HAP-1 (cell line): Measurements from ENCODE around the gene PPP1R7.

Experiments used
- DNase-seq, 2 experiments: peaks; one replicate each; pipeline ENCODE4 v3.0.0-alpha.2; 2016 to 2020; ENCODE audit warnings: low spot score in 2 of 2
- H3K27me3 ChIP-seq: fragments of 250-450 bp; sonication (Bioruptor Pico); 2 replicates; pipeline ENCODE4 v1.5.1; 2020; ENCODE audit warnings: low read depth, mild to moderate bottlenecking, moderate library complexity
- H3K36me3 ChIP-seq: fragments of 250-450 bp; sonication (Bioruptor Pico); replicated peaks from 2 replicates; pipeline ENCODE4 v1.5.1; 2020; ENCODE audit warnings: mild to moderate bottlenecking
- H3K4me1 ChIP-seq: fragments of 250-450 bp; sonication (Bioruptor Pico); 2 replicates; pipeline ENCODE4 v1.5.1; 2020; ENCODE audit warnings: mild to moderate bottlenecking
- H3K4me3 ChIP-seq: fragments of 250-450 bp; sonication (Bioruptor Pico); 2 replicates; pipeline ENCODE4 v1.5.1; 2020; ENCODE audit warnings: mild to moderate bottlenecking, moderate library complexity
- H3K9me3 ChIP-seq: fragments of 250-450 bp; sonication (Bioruptor Pico); 2 replicates; pipeline ENCODE4 v1.5.1; 2020; ENCODE audit warnings: mild to moderate bottlenecking, moderate library complexity
- in situ Hi-C: fragments of 300-500 bp; cut with MboI; formaldehyde crosslinking; loops from 3 replicates; pipeline ENCODE4 v1.14.3; 2020; ENCODE audit warnings: low sequenced_read_pairs, inconsistent platforms, mixed read lengths

PPP1R7 gene

DNA sequence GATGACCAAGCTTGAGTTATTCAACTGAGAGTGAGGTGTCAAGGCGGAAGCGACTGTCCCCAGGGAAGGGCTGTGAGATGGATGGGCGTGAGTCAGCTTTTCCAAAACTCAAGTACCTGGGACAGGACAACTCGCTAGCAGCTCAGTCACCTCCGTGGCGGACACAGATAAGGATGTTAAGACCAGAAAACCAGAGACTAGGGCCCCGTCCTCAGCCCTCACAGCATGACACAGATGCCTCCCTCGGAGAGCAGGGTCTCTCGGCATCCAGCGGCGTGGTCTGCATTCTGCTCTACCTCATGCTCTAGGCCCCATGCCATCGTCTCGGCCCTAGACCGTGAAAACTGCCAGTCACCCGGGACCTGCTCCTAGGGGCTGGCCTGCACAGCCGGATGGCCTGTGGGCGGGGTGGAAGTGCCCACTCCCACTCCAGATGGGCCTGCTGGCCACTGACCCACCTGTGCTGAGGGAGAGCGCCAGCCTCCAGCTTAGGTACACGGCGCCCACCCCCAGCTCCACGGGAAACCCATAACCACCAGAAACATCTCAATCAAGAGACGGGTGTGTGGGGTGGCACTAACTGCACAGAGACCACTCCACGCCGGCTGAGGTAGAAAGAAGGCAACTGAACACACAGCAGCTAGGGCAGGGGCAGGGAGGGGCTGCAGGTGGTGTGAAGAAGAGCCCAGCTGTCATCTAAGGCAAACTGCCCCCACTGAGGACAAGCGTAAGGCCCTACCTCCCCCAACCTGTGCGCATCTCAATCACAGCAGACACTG, 78.0 kb downstream of the PPP1R7 start:
- Histone ChIP-seq H3K9me3 (no peaks in the 10 kb centered on the region), H3K4me1 (no peaks in the 10 kb centered on the region), H3K4me3 (no peak overlapping the region), H3K36me3 (peaks cover 70% of the 10 kb centered on the region), H3K27me3 (no peaks in the 10 kb centered on the region)
- in situ Hi-C loops = no loop called here
- no peak for DNase-seq

DNA sequence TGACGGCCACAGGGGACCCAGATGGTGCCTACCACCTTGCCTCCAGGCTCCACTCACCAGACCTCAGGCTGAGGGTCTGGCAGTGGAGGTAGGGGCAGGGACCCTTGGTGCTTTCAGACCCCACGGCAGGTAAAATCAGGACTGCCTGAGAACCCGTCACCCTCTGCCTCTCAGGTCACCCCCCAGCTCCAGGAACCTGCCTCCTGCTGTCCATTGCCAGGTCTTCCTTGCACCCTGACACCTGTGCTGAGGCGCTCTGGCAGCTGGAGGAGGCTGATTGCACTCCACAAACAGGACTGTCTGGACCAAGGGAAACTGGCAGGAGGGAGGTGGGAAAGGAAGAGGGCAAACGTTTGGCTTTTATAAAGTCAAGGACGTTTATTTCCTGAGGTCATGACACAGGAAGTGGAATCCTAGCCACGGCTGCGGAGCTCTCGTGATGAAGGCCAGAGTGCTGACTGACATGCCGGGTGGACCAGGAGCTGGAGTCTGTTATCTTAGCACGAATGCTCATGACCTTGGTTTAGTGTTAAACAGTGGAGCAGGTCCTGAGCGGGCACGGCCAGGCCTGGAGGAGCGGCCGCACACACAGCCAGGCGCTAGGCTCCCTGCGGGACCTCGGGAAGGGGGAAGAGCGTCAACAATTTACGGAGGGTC, 78.7 kb downstream of the PPP1R7 start:
- no peaks in the 10 kb centered on the region for H3K4me1 ChIP-seq
- H3K36me3 ChIP-seq = peaks cover 77% of the 10 kb centered on the region
- H3K4me3 ChIP-seq = no peak overlapping the region
- H3K27me3 ChIP-seq = no peaks in the 10 kb centered on the region
- DNase-seq = no peak
- H3K9me3 ChIP-seq = no peaks in the 10 kb centered on the region
- in situ Hi-C loops = no loop called here

DNA sequence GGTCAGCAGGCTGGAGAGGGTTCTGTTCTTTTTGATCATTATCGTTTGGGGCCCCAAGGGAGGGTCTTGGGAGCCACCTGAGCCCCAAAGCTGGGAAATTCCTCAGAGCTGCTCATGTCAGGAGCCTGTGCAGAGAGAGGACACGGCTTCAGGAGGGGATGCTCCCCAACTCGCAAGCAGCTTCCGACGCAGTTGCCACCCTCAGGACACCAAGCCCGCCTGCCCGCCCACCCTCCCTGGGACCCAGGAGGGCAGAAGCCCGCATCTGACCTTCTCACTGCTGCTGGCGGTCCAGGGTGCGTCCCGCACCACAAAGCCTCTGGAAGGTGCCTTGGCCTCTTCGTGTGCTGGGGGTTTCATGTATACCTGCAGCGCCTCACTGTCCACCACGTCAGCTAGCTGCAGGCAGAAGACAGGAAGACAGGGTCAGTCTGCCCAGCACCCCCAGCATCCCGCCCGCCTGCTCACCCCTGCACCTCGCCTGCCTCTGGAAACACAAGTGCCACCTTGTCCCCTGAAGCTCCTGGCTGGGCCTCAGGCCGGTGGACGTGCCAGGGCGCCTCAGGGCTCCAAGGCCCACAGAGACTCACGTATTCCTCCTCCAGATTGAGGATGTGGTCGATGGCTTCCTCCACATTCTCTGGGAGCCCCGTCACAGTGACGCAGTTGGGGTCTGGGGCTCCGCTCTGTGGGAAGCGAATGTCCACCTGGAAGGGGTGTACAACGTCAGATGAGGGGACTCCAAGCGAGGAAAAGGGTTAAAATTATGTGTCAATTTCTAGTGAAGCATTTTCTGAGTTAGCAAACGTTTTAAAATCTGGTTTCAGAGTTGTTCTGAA, 79.5 kb downstream of the PPP1R7 start:
- H3K4me3 ChIP-seq = no peak overlapping the region
- in situ Hi-C loops = no loop called here
- no peak for DNase-seq
- peaks cover 85% of the 10 kb centered on the region for H3K36me3 ChIP-seq
- no peaks in the 10 kb centered on the region for H3K4me1 ChIP-seq
- H3K9me3 ChIP-seq = no peaks in the 10 kb centered on the region
- no peaks in the 10 kb centered on the region for H3K27me3 ChIP-seq

DNA sequence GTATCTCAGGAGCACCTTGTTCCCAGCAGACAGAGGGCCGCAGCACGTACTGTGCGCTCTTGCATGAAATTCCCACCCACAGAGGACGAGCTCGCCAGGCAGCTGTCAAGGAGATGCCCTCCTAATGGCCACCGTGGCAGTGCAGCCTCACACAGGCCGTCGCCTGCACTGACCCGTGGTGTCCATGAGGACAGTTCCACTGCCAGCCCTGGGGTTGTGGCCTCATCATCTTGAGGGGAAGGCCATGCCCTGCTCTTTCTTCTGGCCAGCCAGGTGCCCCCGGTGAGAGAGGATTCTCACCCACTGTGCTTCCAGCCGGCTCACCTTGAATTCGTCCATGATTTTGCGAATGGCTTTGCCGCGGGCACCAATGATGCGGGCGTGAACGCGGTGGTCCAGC, 80.2 kb downstream of the PPP1R7 start:
- H3K36me3 ChIP-seq = peaks cover 90% of the 10 kb centered on the region
- no peaks in the 10 kb centered on the region for H3K4me1 ChIP-seq
- no peak for DNase-seq
- no peaks in the 10 kb centered on the region for H3K27me3 ChIP-seq
- H3K4me3 ChIP-seq = no peak overlapping the region
- no peaks in the 10 kb centered on the region for H3K9me3 ChIP-seq
- in situ Hi-C loops = no loop called here

DNA sequence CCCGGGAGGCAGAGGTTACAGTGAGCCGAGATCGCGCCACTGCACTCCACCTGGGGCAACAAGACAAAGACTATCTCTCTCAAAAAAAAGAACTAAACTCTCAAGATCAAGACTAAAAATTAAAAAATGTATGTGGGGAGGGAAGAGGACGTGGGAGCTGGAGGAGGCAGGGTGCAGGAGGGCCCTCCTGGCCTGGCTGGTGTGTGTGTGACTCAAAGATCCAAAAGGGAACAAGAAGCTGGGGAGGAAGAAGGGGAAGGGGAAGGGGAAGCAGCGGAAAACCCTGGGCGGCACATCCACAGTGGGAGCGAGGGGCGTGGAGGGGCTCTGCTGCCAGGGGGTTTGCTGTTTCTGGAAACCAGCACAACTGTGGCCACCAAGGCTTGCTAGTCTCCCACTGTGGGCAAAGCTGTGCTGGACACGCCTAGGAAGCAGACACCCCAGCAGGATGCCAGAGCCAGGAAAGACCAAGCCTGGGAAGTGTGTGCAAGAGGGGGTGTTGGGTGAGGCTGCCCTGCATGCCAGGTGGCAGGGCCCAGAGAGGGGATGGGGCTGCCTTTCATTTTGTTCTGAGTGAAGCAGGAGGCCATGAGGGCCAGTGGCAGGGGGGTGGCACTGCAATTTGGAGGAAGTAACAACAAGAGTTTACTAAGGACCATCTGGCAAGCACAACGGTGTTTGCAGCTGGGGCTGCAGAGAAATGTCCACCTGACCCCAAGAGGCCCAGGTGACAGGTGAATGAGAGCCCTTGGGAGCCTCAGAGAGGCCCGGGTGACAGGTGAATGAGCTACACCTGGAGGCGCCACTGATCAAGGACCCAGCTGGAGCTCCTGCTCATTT, 82.7 kb downstream of the PPP1R7 start:
- no peak for DNase-seq
- in situ Hi-C loops = no loop called here
- H3K36me3 ChIP-seq = peaks cover 96% of the 10 kb centered on the region
- H3K4me3 ChIP-seq = no peak overlapping the region
- H3K9me3 ChIP-seq = no peaks in the 10 kb centered on the region
- no peaks in the 10 kb centered on the region for H3K4me1 ChIP-seq
- no peaks in the 10 kb centered on the region for H3K27me3 ChIP-seq
